ENCODE measurements around the gene BAZ2B. TPM values are rescaled to one million over a fixed set of nuclear protein-coding genes. Genes with fewer than 3 reads are reported as not detected.

The BAZ2B gene
- total RNA-seq, 2 experiments from 2014 or later: 8.1 to 8.4 TPM

GRCh38 chr2:159525012-159525411 lies 91.3 kb downstream of the BAZ2B start:
- H3K4me3 Mint-ChIP-seq: no peak overlapping the region
- no peaks in the 10 kb centered on the region for H3K4me1 Mint-ChIP-seq
- no peak overlapping the region for H3K27ac Mint-ChIP-seq
- intact Hi-C loops (cut with DNase I, micrococcal nuclease): no loop called here
- H3K27me3 Mint-ChIP-seq: no peaks in the 10 kb centered on the region
- DNase-seq: no peak
- no peak for ATAC-seq
- ChIA-PET CTCF (no interaction called here), POLR2A (no interaction called here)
- H3K36me3 Mint-ChIP-seq (ENCODE audit: low read depth): no peaks in the 10 kb centered on the region
- H3K9me3 Mint-ChIP-seq (ENCODE audit: low read depth): no peaks in the 10 kb centered on the region

- Mint-ChIP-seq H3K9me3 (ENCODE audit: low read depth) (no peaks in the 10 kb centered on the region), H3K36me3 (ENCODE audit: low read depth) (no peaks in the 10 kb centered on the region)
- ATAC-seq: no peak
These were observed 95.1 kb downstream of the BAZ2B start for GRCh38 chr2:159521272-159521671.

GRCh38 chr2:159518321-159519005 lies 97.9 kb downstream of the BAZ2B start:
- POLR2A ChIA-PET: no interaction called here
- Mint-ChIP-seq H3K9me3 (ENCODE audit: low read depth) (no peaks in the 10 kb centered on the region), H3K36me3 (ENCODE audit: low read depth) (peaks cover under 1% of the 10 kb centered on the region), H3K27ac (no peak overlapping the region), H3K27me3 (no peaks in the 10 kb centered on the region), H3K4me1 (peaks cover 16% of the 10 kb centered on the region), H3K4me3 (no peak overlapping the region)
- intact Hi-C loops (cut with DNase I, micrococcal nuclease): loop anchor here (5.0 kb wide), 3 partner anchors 194 to 1656 kb away; partner anchors contain the start of gene MARCHF7 (in 1 of the 2)
- DNase-seq (no peak), ATAC-seq (no peak)
- CTCF ChIA-PET: no interaction called here

More at GRCh38 chr2:159521272-159521671, 95.1 kb downstream of the BAZ2B start:
- ChIA-PET POLR2A (no interaction called here), CTCF (no interaction called here)
- H3K27ac Mint-ChIP-seq: no peak overlapping the region
- DNase-seq: no peak
- intact Hi-C loops (cut with DNase I, micrococcal nuclease): no loop called here
- peaks cover 5% of the 10 kb centered on the region for H3K4me1 Mint-ChIP-seq
- no peak overlapping the region for H3K4me3 Mint-ChIP-seq
- H3K27me3 Mint-ChIP-seq: no peaks in the 10 kb centered on the region

- Mint-ChIP-seq H3K36me3 (ENCODE audit: low read depth) (peaks cover 3% of the 10 kb centered on the region), H3K9me3 (ENCODE audit: low read depth) (no peaks in the 10 kb centered on the region), H3K4me3 (peak overlapping the region; percentile 73), H3K27ac (peak overlapping the region; percentile 83), H3K4me1 (peaks cover 19% of the 10 kb centered on the region), H3K27me3 (no peaks in the 10 kb centered on the region)
- ATAC-seq: peak; percentile 91
- peak; percentile 10 for DNase-seq
- intact Hi-C loops (cut with DNase I, micrococcal nuclease): loop anchor here (1.0 to 5.0 kb wide), 6 partner anchors 99 to 1654 kb away; partner anchors contain the start of genes MARCHF7 (in 2 of the 2) and WDSUB1 (in 1 of the 2)
- ChIA-PET POLR2A (no interaction called here), CTCF (no interaction called here)
These were observed 100.0 kb downstream of the BAZ2B start for GRCh38 chr2:159516241-159516758.

- CTCF ChIA-PET: no interaction called here
- ATAC-seq (no peak), DNase-seq (no peak)
- H3K27ac Mint-ChIP-seq: peak overlapping the region; percentile 88
- no peaks in the 10 kb centered on the region for H3K27me3 Mint-ChIP-seq
- H3K9me3 Mint-ChIP-seq (ENCODE audit: low read depth): no peaks in the 10 kb centered on the region
- intact Hi-C loops (cut with DNase I, micrococcal nuclease): loop anchor here (5.0 kb wide), 3 partner anchors 197 to 1653 kb away; partner anchors contain the start of gene MARCHF7 (in 1 of the 2)
- H3K4me3 Mint-ChIP-seq: peak overlapping the region; percentile 69
- POLR2A ChIA-PET: interaction anchor here (0.6 kb wide), 2 partner anchors 57 to 240 kb away, joined by 3 read pairs; no protein-coding TSS in a partner anchor
- peaks cover 3% of the 10 kb centered on the region for H3K36me3 Mint-ChIP-seq (ENCODE audit: low read depth)
- H3K4me1 Mint-ChIP-seq: peaks cover 19% of the 10 kb centered on the region
These were observed 100.9 kb downstream of the BAZ2B start for GRCh38 chr2:159515441-159515840.

- Mint-ChIP-seq H3K4me1 (peaks cover 19% of the 10 kb centered on the region), H3K9me3 (ENCODE audit: low read depth) (no peaks in the 10 kb centered on the region), H3K27me3 (no peaks in the 10 kb centered on the region), H3K27ac (no peak overlapping the region), H3K4me3 (no peak overlapping the region), H3K36me3 (ENCODE audit: low read depth) (peaks cover 3% of the 10 kb centered on the region)
- ChIA-PET CTCF (no interaction called here), POLR2A (no interaction called here)
- intact Hi-C loops (cut with DNase I, micrococcal nuclease): no loop called here
- no peak for ATAC-seq
- no peak for DNase-seq
These were observed 102.6 kb downstream of the BAZ2B start for GRCh38 chr2:159513745-159514144.

GRCh38 chr2:159508140-159508539 lies 108.2 kb downstream of the BAZ2B start:
- H3K4me3 Mint-ChIP-seq: no peak overlapping the region
- intact Hi-C loops (cut with DNase I, micrococcal nuclease): no loop called here
- no peaks in the 10 kb centered on the region for H3K27me3 Mint-ChIP-seq
- peaks cover 15% of the 10 kb centered on the region for H3K4me1 Mint-ChIP-seq
- H3K27ac Mint-ChIP-seq: no peak overlapping the region
- H3K36me3 Mint-ChIP-seq (ENCODE audit: low read depth): no peaks in the 10 kb centered on the region
- ChIA-PET CTCF (no interaction called here), POLR2A (no interaction called here)
- no peaks in the 10 kb centered on the region for H3K9me3 Mint-ChIP-seq (ENCODE audit: low read depth)
- ATAC-seq (no peak), DNase-seq (no peak)

GRCh38 chr2:159506764-159507440 lies 109.4 kb downstream of the BAZ2B start:
- no peak for DNase-seq
- Mint-ChIP-seq H3K27me3 (no peaks in the 10 kb centered on the region), H3K4me1 (peaks cover 15% of the 10 kb centered on the region), H3K36me3 (ENCODE audit: low read depth) (peaks cover 2% of the 10 kb centered on the region), H3K27ac (no peak overlapping the region), H3K4me3 (no peak overlapping the region), H3K9me3 (ENCODE audit: low read depth) (peaks cover 2% of the 10 kb centered on the region)
- POLR2A ChIA-PET: no interaction called here
- CTCF ChIA-PET: interaction anchor here (0.7 to 0.9 kb wide), 2 partner anchors 10 to 388 kb away, joined by 3 to 4 read pairs; no protein-coding TSS in a partner anchor
- ATAC-seq: peak; percentile 49
- intact Hi-C loops (cut with DNase I, micrococcal nuclease): no loop called here

GRCh38 chr2:159506202-159506601 lies 110.1 kb downstream of the BAZ2B start:
- Mint-ChIP-seq H3K9me3 (ENCODE audit: low read depth) (peaks cover 3% of the 10 kb centered on the region), H3K27me3 (no peaks in the 10 kb centered on the region), H3K4me1 (peaks cover 15% of the 10 kb centered on the region), H3K36me3 (ENCODE audit: low read depth) (peaks cover 3% of the 10 kb centered on the region), H3K27ac (no peak overlapping the region), H3K4me3 (no peak overlapping the region)
- ChIA-PET CTCF (interaction anchor here (0.7 to 0.9 kb wide), 2 partner anchors 11 to 387 kb away, joined by 3 to 4 read pairs; no protein-coding TSS in a partner anchor), POLR2A (no interaction called here)
- DNase-seq (no peak), ATAC-seq (no peak)
- intact Hi-C loops (cut with DNase I, micrococcal nuclease): no loop called here

- DNase-seq (no peak), ATAC-seq (no peak)
- intact Hi-C loops (cut with DNase I, micrococcal nuclease): no loop called here
- Mint-ChIP-seq H3K36me3 (ENCODE audit: low read depth) (peaks cover 3% of the 10 kb centered on the region), H3K4me1 (peaks cover 15% of the 10 kb centered on the region), H3K4me3 (no peak overlapping the region), H3K27ac (no peak overlapping the region), H3K27me3 (no peaks in the 10 kb centered on the region), H3K9me3 (ENCODE audit: low read depth) (peaks cover 3% of the 10 kb centered on the region)
- ChIA-PET CTCF (no interaction called here), POLR2A (no interaction called here)
These were observed 111.2 kb downstream of the BAZ2B start for GRCh38 chr2:159505196-159505595.

GRCh38 chr2:159501743-159502142 lies 114.6 kb downstream of the BAZ2B start:
- CTCF ChIA-PET: interaction anchor here (0.7 to 1.2 kb wide), 3 partner anchors 10 to 1008 kb away, joined by 3 to 4 read pairs (median 3); no protein-coding TSS in a partner anchor
- ATAC-seq (no peak), DNase-seq (no peak)
- no peaks in the 10 kb centered on the region for H3K27me3 Mint-ChIP-seq
- peaks cover 7% of the 10 kb centered on the region for H3K36me3 Mint-ChIP-seq (ENCODE audit: low read depth)
- no peak overlapping the region for H3K27ac Mint-ChIP-seq
- intact Hi-C loops (cut with DNase I, micrococcal nuclease): no loop called here
- peaks cover 10% of the 10 kb centered on the region for H3K9me3 Mint-ChIP-seq (ENCODE audit: low read depth)
- H3K4me1 Mint-ChIP-seq: peaks cover 15% of the 10 kb centered on the region
- no peak overlapping the region for H3K4me3 Mint-ChIP-seq
- POLR2A ChIA-PET: no interaction called here

Data from activated CD4-positive, alpha-beta T cell treated with anti-CD3 and anti-CD28 coated beads for 36 hours (primary cell).